DOHH2 (cell line): ENCODE measurements around the gene DCLRE1B.

Experiments used
- EZH2phosphoT487 ChIP-seq: fragments of 200-600 bp; sonication (generic); IDR thresholded peaks from 2 replicates; pipeline ENCODE4 v1.6.1; 2017; ENCODE audit warnings: borderline replicate concordance, mild to moderate bottlenecking, antibody characterized with exemption, low read length, moderate library complexity, mixed read lengths
- TF ChIP-seq, protein P1 (sequence below): fragments of 200-600 bp; sonication (generic); IDR thresholded peaks from one replicate; pipeline ENCODE4 v1.5.1; 2014; ENCODE audit warnings: antibody characterized with exemption, mild to moderate bottlenecking, low read depth, low read length; ENCODE audit not compliant: poor library complexity, severe bottlenecking

DNA sequence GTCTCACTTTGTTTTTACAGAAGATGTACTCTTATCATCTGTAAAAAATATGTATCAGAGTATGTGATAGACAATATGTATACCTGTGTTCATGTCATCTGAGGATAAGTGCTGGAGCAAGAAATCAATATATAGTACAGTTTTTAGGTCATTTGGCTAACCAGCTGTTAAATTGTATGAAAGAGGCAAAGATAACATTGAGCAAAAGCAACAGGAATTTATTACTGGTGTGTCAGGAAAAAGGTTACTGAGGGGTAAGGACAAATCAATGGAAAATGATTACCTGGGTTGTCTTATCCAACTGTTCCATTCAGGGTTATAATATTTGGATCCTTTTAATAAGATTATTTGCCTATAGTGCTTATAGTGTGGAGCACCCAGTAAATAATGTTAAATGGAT lies 28.9 kb downstream of the DCLRE1B start:
- TF ChIP-seq EZH2phosphoT487, result no peak
- TF ChIP-seq, protein P1, sequence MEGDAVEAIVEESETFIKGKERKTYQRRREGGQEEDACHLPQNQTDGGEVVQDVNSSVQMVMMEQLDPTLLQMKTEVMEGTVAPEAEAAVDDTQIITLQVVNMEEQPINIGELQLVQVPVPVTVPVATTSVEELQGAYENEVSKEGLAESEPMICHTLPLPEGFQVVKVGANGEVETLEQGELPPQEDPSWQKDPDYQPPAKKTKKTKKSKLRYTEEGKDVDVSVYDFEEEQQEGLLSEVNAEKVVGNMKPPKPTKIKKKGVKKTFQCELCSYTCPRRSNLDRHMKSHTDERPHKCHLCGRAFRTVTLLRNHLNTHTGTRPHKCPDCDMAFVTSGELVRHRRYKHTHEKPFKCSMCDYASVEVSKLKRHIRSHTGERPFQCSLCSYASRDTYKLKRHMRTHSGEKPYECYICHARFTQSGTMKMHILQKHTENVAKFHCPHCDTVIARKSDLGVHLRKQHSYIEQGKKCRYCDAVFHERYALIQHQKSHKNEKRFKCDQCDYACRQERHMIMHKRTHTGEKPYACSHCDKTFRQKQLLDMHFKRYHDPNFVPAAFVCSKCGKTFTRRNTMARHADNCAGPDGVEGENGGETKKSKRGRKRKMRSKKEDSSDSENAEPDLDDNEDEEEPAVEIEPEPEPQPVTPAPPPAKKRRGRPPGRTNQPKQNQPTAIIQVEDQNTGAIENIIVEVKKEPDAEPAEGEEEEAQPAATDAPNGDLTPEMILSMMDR, result no peak
